ENCODE data around the gene PHOX2B. TPM values are rescaled to one million over a fixed set of nuclear protein-coding genes. Genes with fewer than 3 reads are reported as not detected.

PHOX2B gene
- total and polyA plus RNA-seq, 2 of the 8 experiments (the other 6 are each of a cell fraction or from before 2014, with no cell fraction given) = not detected

- H4K20me1 ChIP-seq (replicated peaks in 1 of 2; ENCODE audit: control insufficient read depth in 1 of 2, insufficient read depth in 2 of 2, low read length in 2 of 2) = peaks cover 7 to 27% of the 10 kb centered on the region in 2 experiments
- peak in 1 of 2 experiments; percentile 63 for DNase-seq (ENCODE audit: low read depth in 1 of 2, low spot score in 2 of 2)
- H2AK5ac ChIP-seq (ENCODE audit: low read depth, low read length) = no peak overlapping the region
- peak overlapping the region; percentile 55 to 59 for H3K4me2 ChIP-seq (ENCODE audit: insufficient read depth in 1 of 2, low read depth in 2 of 2, low read length in 2 of 2)
- no peak overlapping the region for H4K91ac ChIP-seq (replicated peaks; ENCODE audit: insufficient read length, low read length)
- POLR2A ChIA-PET (ENCODE audit: partially characterized antibody) = interaction anchor here (0.8 kb wide), 1 partner anchor 132 kb away, joined by 4 read pairs; no protein-coding TSS in a partner anchor
- H2AFZ ChIP-seq (ENCODE audit: low read length) = no peak overlapping the region
- H2BK20ac ChIP-seq (ENCODE audit: low read length) = 0 out of 2 replicates have a peak overlapping the region, but pooled peaks have one; percentile 61
- whole genome bisulfite sequencing, 2 experiments (ENCODE audit: extremely low coverage in 1 of 2, insufficient coverage in 1 of 2, insufficient read length in 1 of 2, insufficient replicate concordance in 2 of 2, low coverage in 1 of 2, low lambda C conversion rate in 2 of 2, missing lambda C conversion rate in 1 of 2) = 2% methylated on average over 32 of the region's 37 CpGs; no CpG with 5 or more reads in 1 of the 2 experiments
- H4K8ac ChIP-seq (ENCODE audit: extremely low read depth, insufficient read depth, low read length) = 0 out of 2 replicates have a peak overlapping the region, but pooled peaks have one; percentile 19
- no peak overlapping the region for H2BK12ac ChIP-seq (ENCODE audit: low read depth, low read length)
- no peak for FAIRE-seq
- no peak overlapping the region for H4K5ac ChIP-seq (ENCODE audit: insufficient read length, low read depth, low read length)
- H3K9me3 ChIP-seq (ENCODE audit: insufficient read depth in 2 of 2, low read depth in 1 of 2, low read length in 1 of 2) = peaks cover 0 to 13% of the 10 kb centered on the region in 2 experiments; a peak in 2 of 4 replicates
- no peak overlapping the region for H3K14ac ChIP-seq (ENCODE audit: insufficient read length)
- H3K18ac ChIP-seq (ENCODE audit: extremely low read depth, low read length) = no peak overlapping the region
- H3K56ac ChIP-seq (replicated peaks; ENCODE audit: insufficient read length, low read depth, low read length) = no peak overlapping the region
- H3K36me3 ChIP-seq (ENCODE audit: control insufficient read depth in 2 of 4, insufficient read depth in 4 of 4, low read length in 3 of 4) = peaks cover 0 to 15% (median 0%) of the 10 kb centered on the region in 4 experiments; a peak in 1 of 8 replicates
- H3K4me1 ChIP-seq (replicated peaks in 1 of 4; ENCODE audit: control insufficient read depth in 3 of 4, insufficient read depth in 4 of 4, low read length in 3 of 4) = peaks cover 5 to 39% (median 24%) of the 10 kb centered on the region in 4 experiments
- H3K23ac ChIP-seq (ENCODE audit: insufficient read length) = no peak overlapping the region
- peak overlapping the region; percentile 1 to 49 (median 16); a peak in 5 of 8 replicates for H3K4me3 ChIP-seq (ENCODE audit: extremely low read depth in 1 of 4, insufficient read depth in 2 of 4, low read depth in 3 of 4, low read length in 4 of 4)
- CTCF ChIA-PET (ENCODE audit: partially characterized antibody) = interaction anchor here (1.2 to 1.5 kb wide), 5 partner anchors 9 to 140 kb away, joined by 3 to 10 read pairs (median 4); no protein-coding TSS in a partner anchor
- no peaks in the 10 kb centered on the region for H3K79me1 ChIP-seq (ENCODE audit: low read depth, low read length)
- H3K79me2 ChIP-seq (ENCODE audit: control insufficient read depth in 1 of 2, insufficient read depth in 2 of 2, low read length in 2 of 2) = no peaks in the 10 kb centered on the region
- peaks cover 8% of the 10 kb centered on the region for H3K23me2 ChIP-seq (ENCODE audit: low read depth, low read length)
- H3K4ac ChIP-seq (replicated peaks; ENCODE audit: insufficient read length, low read depth, low read length) = no peak overlapping the region
- H3K9ac ChIP-seq (replicated peaks in 1 of 4; ENCODE audit: extremely low read depth in 1 of 4, low read depth in 3 of 4, low read length in 3 of 4) = no peak overlapping the region
- no peak overlapping the region; the same call in 1 of the 2 replicates for H2BK15ac ChIP-seq (ENCODE audit: low read length)
- no peak overlapping the region for H3K27ac ChIP-seq (ENCODE audit: low read depth, low read length)
- H2BK5ac ChIP-seq (ENCODE audit: low read depth, low read length) = no peak overlapping the region
- H2BK120ac ChIP-seq (replicated peaks; ENCODE audit: low read depth, low read length) = no peak overlapping the region
- peaks cover 87 to 99% (median 96%) of the 10 kb centered on the region in 4 experiments for H3K27me3 ChIP-seq (replicated peaks in 1 of 4; ENCODE audit: control insufficient read depth in 3 of 4, extremely low read depth in 1 of 4, insufficient read depth in 3 of 4, low read length in 3 of 4)
- TF ChIP-seq RAD21 (IDR thresholded peaks at IDR 0.05 in 1 of 2, conservative IDR thresholded peaks at IDR 0.05 in 1 of 2; ENCODE audit: low read depth in 2 of 2, low read length in 2 of 2) = no peak
- TF ChIP-seq, protein P1, sequence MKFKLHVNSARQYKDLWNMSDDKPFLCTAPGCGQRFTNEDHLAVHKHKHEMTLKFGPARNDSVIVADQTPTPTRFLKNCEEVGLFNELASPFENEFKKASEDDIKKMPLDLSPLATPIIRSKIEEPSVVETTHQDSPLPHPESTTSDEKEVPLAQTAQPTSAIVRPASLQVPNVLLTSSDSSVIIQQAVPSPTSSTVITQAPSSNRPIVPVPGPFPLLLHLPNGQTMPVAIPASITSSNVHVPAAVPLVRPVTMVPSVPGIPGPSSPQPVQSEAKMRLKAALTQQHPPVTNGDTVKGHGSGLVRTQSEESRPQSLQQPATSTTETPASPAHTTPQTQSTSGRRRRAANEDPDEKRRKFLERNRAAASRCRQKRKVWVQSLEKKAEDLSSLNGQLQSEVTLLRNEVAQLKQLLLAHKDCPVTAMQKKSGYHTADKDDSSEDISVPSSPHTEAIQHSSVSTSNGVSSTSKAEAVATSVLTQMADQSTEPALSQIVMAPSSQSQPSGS (IDR thresholded peaks at IDR 0.05; ENCODE audit: low read length) = no peak
- peak; percentile 100 for TF ChIP-seq SUZ12 (IDR thresholded peaks at IDR 0.05; ENCODE audit: low read length)
- TF ChIP-seq EZH2 (IDR thresholded peaks at IDR 0.05; ENCODE audit: low read depth, low read length, severe bottlenecking) = peak; percentile 100
- no peak for TF ChIP-seq SIX5 (IDR thresholded peaks at IDR 0.05; ENCODE audit: low read depth, low read length)
- no peak for TF ChIP-seq SIRT6 (IDR thresholded peaks at IDR 0.05; ENCODE audit: low read length)
- TF ChIP-seq SP2 (IDR thresholded peaks at IDR 0.05; ENCODE audit: low read length) = no peak
- peak; percentile 80; the same call in 1 of the 2 replicates for TF ChIP-seq CBX8 (IDR thresholded peaks at IDR 0.05; ENCODE audit: borderline replicate concordance, low read depth, low read length)
These were observed 1.9 kb downstream of the PHOX2B start for GRCh38 chr4:41746440-41747229.
